ENCODE data around the gene DIP2C. TPM values are rescaled to one million over a fixed set of nuclear protein-coding genes. Genes with fewer than 3 reads are reported as not detected.
"Not testable (repeated sequence)": the region's sequence is repeated elsewhere in the genome, so short reads cannot be mapped to it uniquely, and the experiment has no call there.

Gene DIP2C
- total and polyA plus RNA-seq, 2 donors (not counting 1 experiment from before 2014, with no cell fraction given) = 1.3 to 1.9 TPM

DNA sequence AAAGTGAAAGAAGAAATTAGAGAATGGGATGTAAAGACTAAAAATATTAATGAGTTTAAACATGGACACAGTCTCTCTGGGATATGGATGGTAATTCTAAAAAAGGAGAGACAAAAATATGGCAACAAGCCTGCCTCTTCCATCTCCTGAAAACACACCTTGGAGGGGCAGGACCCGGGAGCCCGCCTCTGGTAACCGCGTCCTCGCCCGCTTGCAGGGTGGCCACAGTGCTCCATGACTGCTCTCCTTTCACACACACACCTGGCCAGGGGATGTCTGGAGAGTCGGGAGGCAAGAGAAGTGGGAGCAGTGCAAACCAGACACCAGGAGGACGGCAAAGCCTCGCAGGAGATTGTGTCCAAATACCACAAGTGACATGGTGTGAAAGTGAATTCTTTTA is 387.9 kb downstream of the DIP2C start:
- no peak overlapping the region for H3K9ac ChIP-seq (ENCODE audit: low read length)
- no peaks in the 10 kb centered on the region for H3K27me3 Mint-ChIP-seq
- H3K4me1 ChIP-seq (ENCODE audit: control insufficient read depth in 2 of 2, insufficient read depth in 2 of 2, low read length in 2 of 2) = peaks cover 43 to 56% of the 10 kb centered on the region in 2 donors
- 100% methylated on average over 3 of the region's 9 CpGs for WGBS (ENCODE audit: insufficient coverage)
- no peak overlapping the region for H3K4me3 ChIP-seq (ENCODE audit: control extremely low read depth in 1 of 5, extremely low read depth in 1 of 5, insufficient read depth in 1 of 5, low read depth in 2 of 5, low read length in 4 of 5)
- H3K4me1 Mint-ChIP-seq = peaks cover 61% of the 10 kb centered on the region
- POLR2A ChIA-PET = no interaction called here
- peaks cover 29% of the 10 kb centered on the region for H3K79me2 ChIP-seq (ENCODE audit: control insufficient read depth, insufficient read depth, low read length)
- H3K36me3 ChIP-seq (replicated peaks in 1 of 2; ENCODE audit: control extremely low read depth in 1 of 2, control insufficient read depth in 1 of 2, extremely low read depth in 1 of 2, insufficient read depth in 2 of 2, low read length in 1 of 2) = no peaks in the 10 kb centered on the region
- intact Hi-C loops (cut with micrococcal nuclease) = no loop called here
- no peak overlapping the region for H3K4me3 Mint-ChIP-seq
- no peaks in the 10 kb centered on the region for H3K9me3 ChIP-seq (ENCODE audit: control extremely low read depth in 1 of 3, control insufficient read depth in 2 of 3, insufficient read depth in 1 of 3, low read length in 2 of 3)
- CTCF ChIA-PET = no interaction called here
- TF ChIP-seq, protein P1, sequence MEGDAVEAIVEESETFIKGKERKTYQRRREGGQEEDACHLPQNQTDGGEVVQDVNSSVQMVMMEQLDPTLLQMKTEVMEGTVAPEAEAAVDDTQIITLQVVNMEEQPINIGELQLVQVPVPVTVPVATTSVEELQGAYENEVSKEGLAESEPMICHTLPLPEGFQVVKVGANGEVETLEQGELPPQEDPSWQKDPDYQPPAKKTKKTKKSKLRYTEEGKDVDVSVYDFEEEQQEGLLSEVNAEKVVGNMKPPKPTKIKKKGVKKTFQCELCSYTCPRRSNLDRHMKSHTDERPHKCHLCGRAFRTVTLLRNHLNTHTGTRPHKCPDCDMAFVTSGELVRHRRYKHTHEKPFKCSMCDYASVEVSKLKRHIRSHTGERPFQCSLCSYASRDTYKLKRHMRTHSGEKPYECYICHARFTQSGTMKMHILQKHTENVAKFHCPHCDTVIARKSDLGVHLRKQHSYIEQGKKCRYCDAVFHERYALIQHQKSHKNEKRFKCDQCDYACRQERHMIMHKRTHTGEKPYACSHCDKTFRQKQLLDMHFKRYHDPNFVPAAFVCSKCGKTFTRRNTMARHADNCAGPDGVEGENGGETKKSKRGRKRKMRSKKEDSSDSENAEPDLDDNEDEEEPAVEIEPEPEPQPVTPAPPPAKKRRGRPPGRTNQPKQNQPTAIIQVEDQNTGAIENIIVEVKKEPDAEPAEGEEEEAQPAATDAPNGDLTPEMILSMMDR (IDR thresholded peaks at IDR 0.05) = no peak
- no peak for TF ChIP-seq EZH2 (IDR thresholded peaks at IDR 0.05; ENCODE audit: borderline replicate concordance, insufficient read depth, low read depth, low read length, poor library complexity, severe bottlenecking)
- H4K20me1 ChIP-seq (ENCODE audit: control insufficient read depth, insufficient read depth, low read length, poor library complexity, severe bottlenecking) = no peaks in the 10 kb centered on the region
- H3K4me2 ChIP-seq (replicated peaks; ENCODE audit: low read depth, low read length, poor library complexity, severe bottlenecking) = no peak overlapping the region
- no peak overlapping the region for H2AFZ ChIP-seq (ENCODE audit: insufficient read depth, low read depth, low read length, poor library complexity, severe bottlenecking)
- ATAC-seq (ENCODE audit: low read depth) (no peak), DNase-seq (no peak)
- H3K27me3 ChIP-seq (replicated peaks in 1 of 4; ENCODE audit: control extremely low read depth in 1 of 4, control insufficient read depth in 3 of 4, insufficient read depth in 4 of 4, low read length in 3 of 4) = no peaks in the 10 kb centered on the region
- peak overlapping the region; percentile 43 for H3K27ac Mint-ChIP-seq
- no peaks in the 10 kb centered on the region for H3K9me3 Mint-ChIP-seq (ENCODE audit: insufficient read depth)
- H3K27ac ChIP-seq (ENCODE audit: low read length in 2 of 2) = peak overlapping the region in 1 of 2 donors; percentile 65

DNA sequence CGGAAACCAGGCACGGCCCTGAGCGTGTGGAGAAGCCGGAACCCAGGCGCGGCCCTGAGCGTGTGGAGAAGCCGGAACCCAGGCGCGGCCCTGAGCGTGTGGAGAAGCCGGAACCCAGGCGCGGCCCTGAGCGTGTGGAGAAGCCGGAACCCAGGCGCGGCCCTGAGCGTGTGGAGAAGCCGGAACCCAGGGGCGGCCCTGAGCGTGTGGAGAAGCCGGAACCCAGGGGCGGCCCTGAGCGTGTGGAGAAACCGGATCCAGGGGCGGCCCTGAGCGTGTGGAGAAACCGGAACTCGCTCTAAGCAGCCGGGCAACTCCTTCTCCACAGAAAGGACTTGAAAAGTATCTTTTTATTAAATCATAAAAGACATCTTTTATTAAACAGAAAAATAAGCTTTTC is 388.9 kb downstream of the DIP2C start:
- H3K9me3 Mint-ChIP-seq (ENCODE audit: insufficient read depth); H2AFZ ChIP-seq (ENCODE audit: insufficient read depth, low read depth, low read length, poor library complexity, severe bottlenecking); ATAC-seq (ENCODE audit: low read depth); CTCF ChIA-PET; DNase-seq; H3K9me3 ChIP-seq (ENCODE audit: control extremely low read depth in 1 of 3, control insufficient read depth in 2 of 3, insufficient read depth in 1 of 3, low read length in 2 of 3); POLR2A ChIA-PET; intact Hi-C loops (cut with micrococcal nuclease); H4K20me1 ChIP-seq (ENCODE audit: control insufficient read depth, insufficient read depth, low read length, poor library complexity, severe bottlenecking); H3K27me3 Mint-ChIP-seq; H3K27me3 ChIP-seq (replicated peaks in 1 of 4; ENCODE audit: control extremely low read depth in 1 of 4, control insufficient read depth in 3 of 4, insufficient read depth in 4 of 4, low read length in 3 of 4); H3K36me3 ChIP-seq (replicated peaks in 1 of 2; ENCODE audit: control extremely low read depth in 1 of 2, control insufficient read depth in 1 of 2, extremely low read depth in 1 of 2, insufficient read depth in 2 of 2, low read length in 1 of 2): not testable (repeated sequence)
- Histone ChIP-seq H3K4me3 (ENCODE audit: control extremely low read depth in 1 of 5, extremely low read depth in 1 of 5, insufficient read depth in 1 of 5, low read depth in 2 of 5, low read length in 4 of 5) (peak overlapping the region in 1 of 5 experiments; percentile 59), H3K4me1 (ENCODE audit: control insufficient read depth in 2 of 2, insufficient read depth in 2 of 2, low read length in 2 of 2) (peaks cover 36 to 46% of the 10 kb centered on the region in 2 donors), H3K27ac (ENCODE audit: low read length in 2 of 2) (peak overlapping the region; percentile 57 to 65), H3K4me2 (replicated peaks; ENCODE audit: low read depth, low read length, poor library complexity, severe bottlenecking) (peak overlapping the region; percentile 69), H3K9ac (ENCODE audit: low read length) (peak overlapping the region; percentile 59), H3K79me2 (ENCODE audit: control insufficient read depth, insufficient read depth, low read length) (peaks cover 29% of the 10 kb centered on the region)
- peaks cover 54% of the 10 kb centered on the region for H3K4me1 Mint-ChIP-seq
- H3K4me3 Mint-ChIP-seq = peak overlapping the region; percentile 86
- peak overlapping the region; percentile 93 for H3K27ac Mint-ChIP-seq
- 96% methylated on average over 9 of the region's 31 CpGs for WGBS (ENCODE audit: insufficient coverage)
